IgD-negative memory B cell (primary cell): ENCODE data around the gene RXRG. TPM values are rescaled to one million over a fixed set of nuclear protein-coding genes. Genes with fewer than 3 reads are reported as not detected.

Experiments
- H3K27ac Mint-ChIP-seq, 3 donors: one replicate each; pipeline ENCODE4 v1.8.0; 2020 to 2022; ENCODE audit warnings: mild to moderate bottlenecking in 3 of 3, mixed read lengths in 3 of 3, moderate library complexity in 1 of 3
- H3K27me3 Mint-ChIP-seq: one replicate; pipeline ENCODE4 v1.8.0; 2021; ENCODE audit warnings: mixed read lengths
- H3K36me3 Mint-ChIP-seq: one replicate; pipeline ENCODE4 v1.8.0; 2020; ENCODE audit warnings: mild to moderate bottlenecking, mixed read lengths
- H3K4me1 Mint-ChIP-seq, 3 donors: one replicate each; pipeline ENCODE4 v1.8.0; 2020 to 2022; ENCODE audit warnings: mixed read lengths in 3 of 3, mild to moderate bottlenecking in 1 of 3
- H3K4me3 Mint-ChIP-seq, 4 donors: one replicate each; pipeline ENCODE4 v1.8.0; 2020 to 2022; ENCODE audit warnings: mild to moderate bottlenecking in 4 of 4, mixed read lengths in 4 of 4, moderate library complexity in 3 of 4
- H3K9me3 Mint-ChIP-seq, 3 donors: one replicate each; pipeline ENCODE4 v1.8.0; 2020 to 2021; ENCODE audit warnings: mixed read lengths in 3 of 3, mild to moderate bottlenecking in 1 of 3
- polyA plus RNA-seq: library from polyadenylated mRNA; unstranded; fragments of 300-500 nt; fragmentation: Illumina TruSeq; gene quantifications from one replicate; pipeline ENCODE4 v1.2.3, GENCODE V29; 2021

Gene RXRG
- polyA plus RNA-seq, 1 donor from 2014 or later: not detected

GRCh38 chr1:165409657-165410358, 35.1 kb downstream of the RXRG start:
- no peak overlapping the region for H3K27ac Mint-ChIP-seq
- no peak overlapping the region for H3K4me3 Mint-ChIP-seq
- H3K27me3 Mint-ChIP-seq: peaks cover 21% of the 10 kb centered on the region
- H3K9me3 Mint-ChIP-seq: no peaks in the 10 kb centered on the region
- H3K36me3 Mint-ChIP-seq: no peaks in the 10 kb centered on the region
- no peaks in the 10 kb centered on the region for H3K4me1 Mint-ChIP-seq

- Mint-ChIP-seq H3K4me3 (no peak overlapping the region), H3K27me3 (peaks cover 20% of the 10 kb centered on the region), H3K4me1 (no peaks in the 10 kb centered on the region), H3K9me3 (no peaks in the 10 kb centered on the region), H3K27ac (no peak overlapping the region), H3K36me3 (no peaks in the 10 kb centered on the region)
Observed at GRCh38 chr1:165408518-165408917, 36.4 kb downstream of the RXRG start.

- Mint-ChIP-seq H3K27me3 (peaks cover 23% of the 10 kb centered on the region), H3K9me3 (no peaks in the 10 kb centered on the region), H3K4me1 (no peaks in the 10 kb centered on the region), H3K27ac (no peak overlapping the region), H3K36me3 (no peaks in the 10 kb centered on the region), H3K4me3 (no peak overlapping the region)
Observed at GRCh38 chr1:165407398-165407797, 37.5 kb downstream of the RXRG start.

- no peak overlapping the region for H3K4me3 Mint-ChIP-seq
- peaks cover 27% of the 10 kb centered on the region for H3K27me3 Mint-ChIP-seq
- no peaks in the 10 kb centered on the region for H3K9me3 Mint-ChIP-seq
- H3K36me3 Mint-ChIP-seq: no peaks in the 10 kb centered on the region
- H3K27ac Mint-ChIP-seq: no peak overlapping the region
- H3K4me1 Mint-ChIP-seq: no peaks in the 10 kb centered on the region
Observed at GRCh38 chr1:165403835-165404482, 41.0 kb downstream of the RXRG start.

GRCh38 chr1:165402517-165403111, 42.3 kb downstream of the RXRG start:
- Mint-ChIP-seq H3K36me3 (no peaks in the 10 kb centered on the region), H3K4me3 (no peak overlapping the region), H3K27me3 (peaks cover 32% of the 10 kb centered on the region), H3K4me1 (no peaks in the 10 kb centered on the region), H3K27ac (no peak overlapping the region), H3K9me3 (no peaks in the 10 kb centered on the region)

GRCh38 chr1:165397944-165398343, 47.0 kb downstream of the RXRG start:
- Mint-ChIP-seq H3K4me3 (no peak overlapping the region), H3K27me3 (peaks cover 66% of the 10 kb centered on the region), H3K9me3 (peaks cover 0 to 2% (median 0%) of the 10 kb centered on the region in 3 donors)

GRCh38 chr1:165395901-165396300, 49.0 kb downstream of the RXRG start:
- H3K27ac Mint-ChIP-seq: peak overlapping the region in 2 of 3 donors; percentile 59 to 70
- H3K9me3 Mint-ChIP-seq: peaks cover 0 to 4% (median 0%) of the 10 kb centered on the region in 3 donors

More at GRCh38 chr1:165397944-165398343, 47.0 kb downstream of the RXRG start:
- Mint-ChIP-seq H3K36me3 (no peaks in the 10 kb centered on the region), H3K27ac (peak overlapping the region in 1 of 3 donors; percentile 13), H3K4me1 (peaks cover 8 to 14% (median 9%) of the 10 kb centered on the region in 3 donors)

GRCh38 chr1:165395478-165395877, 49.4 kb downstream of the RXRG start:
- Mint-ChIP-seq H3K27me3 (peaks cover 81% of the 10 kb centered on the region), H3K4me3 (no peak overlapping the region), H3K4me1 (peaks cover 12 to 22% (median 12%) of the 10 kb centered on the region in 3 donors), H3K27ac (peak overlapping the region in 2 of 3 donors; percentile 59 to 70), H3K9me3 (peaks cover 0 to 4% (median 0%) of the 10 kb centered on the region in 3 donors), H3K36me3 (no peaks in the 10 kb centered on the region)

More at GRCh38 chr1:165395901-165396300, 49.0 kb downstream of the RXRG start:
- peaks cover 82% of the 10 kb centered on the region for H3K27me3 Mint-ChIP-seq
- no peaks in the 10 kb centered on the region for H3K36me3 Mint-ChIP-seq
- peaks cover 12 to 22% (median 12%) of the 10 kb centered on the region in 3 donors for H3K4me1 Mint-ChIP-seq
- H3K4me3 Mint-ChIP-seq: no peak overlapping the region

- Mint-ChIP-seq H3K27ac (peak overlapping the region; percentile 91 to 99 (median 96)), H3K9me3 (peaks cover 0 to 4% (median 0%) of the 10 kb centered on the region in 3 donors), H3K36me3 (no peaks in the 10 kb centered on the region), H3K4me3 (peak overlapping the region in 3 of 4 donors; percentile 74 to 83 (median 80)), H3K27me3 (peaks cover 85% of the 10 kb centered on the region), H3K4me1 (peaks cover 12 to 22% (median 12%) of the 10 kb centered on the region in 3 donors)
Observed at GRCh38 chr1:165392634-165393571, 52.0 kb downstream of the RXRG start.

- Mint-ChIP-seq H3K27ac (no peak overlapping the region), H3K4me3 (no peak overlapping the region), H3K36me3 (no peaks in the 10 kb centered on the region), H3K4me1 (peaks cover 9 to 15% (median 9%) of the 10 kb centered on the region in 3 donors), H3K9me3 (peaks cover 0 to 4% (median 0%) of the 10 kb centered on the region in 3 donors), H3K27me3 (peaks cover 70% of the 10 kb centered on the region)
Observed at GRCh38 chr1:165389609-165390008, 55.3 kb downstream of the RXRG start.

- H3K4me3 Mint-ChIP-seq: no peak overlapping the region
- no peaks in the 10 kb centered on the region for H3K36me3 Mint-ChIP-seq
- peaks cover 0 to 2% (median 0%) of the 10 kb centered on the region in 3 donors for H3K9me3 Mint-ChIP-seq
- H3K27ac Mint-ChIP-seq: no peak overlapping the region
- H3K4me1 Mint-ChIP-seq: peaks cover 3 to 8% (median 4%) of the 10 kb centered on the region in 3 donors
- peaks cover 56% of the 10 kb centered on the region for H3K27me3 Mint-ChIP-seq
Observed at GRCh38 chr1:165387961-165388360, 57.0 kb downstream of the RXRG start.

- Mint-ChIP-seq H3K27ac (no peak overlapping the region), H3K36me3 (no peaks in the 10 kb centered on the region), H3K4me1 (peaks cover 0 to 5% (median 0%) of the 10 kb centered on the region in 3 donors), H3K27me3 (peaks cover 52% of the 10 kb centered on the region), H3K9me3 (no peaks in the 10 kb centered on the region), H3K4me3 (no peak overlapping the region)
Observed at GRCh38 chr1:165387505-165387904, 57.4 kb downstream of the RXRG start.

GRCh38 chr1:165383599-165384405, 61.1 kb downstream of the RXRG start:
- no peaks in the 10 kb centered on the region for H3K4me1 Mint-ChIP-seq
- H3K36me3 Mint-ChIP-seq: no peaks in the 10 kb centered on the region
- no peak overlapping the region for H3K27ac Mint-ChIP-seq
- no peak overlapping the region for H3K4me3 Mint-ChIP-seq
- H3K9me3 Mint-ChIP-seq: no peaks in the 10 kb centered on the region
- H3K27me3 Mint-ChIP-seq: peaks cover 32% of the 10 kb centered on the region

- H3K36me3 Mint-ChIP-seq: no peaks in the 10 kb centered on the region
- peaks cover 28% of the 10 kb centered on the region for H3K27me3 Mint-ChIP-seq
- no peaks in the 10 kb centered on the region for H3K9me3 Mint-ChIP-seq
- no peaks in the 10 kb centered on the region for H3K4me1 Mint-ChIP-seq
- H3K27ac Mint-ChIP-seq: no peak overlapping the region
- no peak overlapping the region for H3K4me3 Mint-ChIP-seq
Observed at GRCh38 chr1:165383067-165383466, 61.9 kb downstream of the RXRG start.
